Activated CD4-positive, alpha-beta memory T cell treated with anti-CD3 and anti-CD28 coated beads for 36 hours (primary cell): ENCODE results near the gene ITIH4. TPM values are rescaled to one million over a fixed set of nuclear protein-coding genes. Genes with fewer than 3 reads are reported as not detected.

Experiments
- CTCF ChIA-PET: fragments of 350-600 bp; sonication (Branson Sonifier 250); formaldehyde crosslinking; loops from one replicate; lab custom pipeline; 2021; ENCODE audit warnings: antibody characterized with exemption, inconsistent platforms; lab: Charles Lee
- POLR2A ChIA-PET: fragments of 350-600 bp; sonication (Branson Sonifier 250); formaldehyde crosslinking; loops from one replicate; lab custom pipeline; 2021; ENCODE audit warnings: antibody characterized with exemption; lab: Charles Lee
- DNase-seq: peaks from one replicate; pipeline ENCODE4 v3.0.0-alpha.2; 2020
- H3K27ac Mint-ChIP-seq: one replicate; pipeline ENCODE4 v1.8.0; 2021; ENCODE audit warnings: mixed read lengths
- H3K27me3 Mint-ChIP-seq: one replicate; pipeline ENCODE4 v1.8.0; 2021; ENCODE audit warnings: mixed read lengths
- H3K36me3 Mint-ChIP-seq: one replicate; pipeline ENCODE4 v1.8.0; 2021; ENCODE audit warnings: mixed read lengths
- H3K4me1 Mint-ChIP-seq: one replicate; pipeline ENCODE4 v1.8.0; 2021; ENCODE audit warnings: low read depth, mixed read lengths
- H3K4me3 Mint-ChIP-seq: one replicate; pipeline ENCODE4 v1.8.0; 2021; ENCODE audit warnings: mild to moderate bottlenecking, mixed read lengths
- H3K9me3 Mint-ChIP-seq: one replicate; pipeline ENCODE4 v1.8.0; 2021; ENCODE audit warnings: mixed read lengths
- intact Hi-C: fragments of 100-400 bp; cut with micrococcal nuclease; formaldehyde crosslinking; loops from one replicate; pipeline ENCODE4 v1.15.1; 2023
- total RNA-seq, 2 experiments: library from RNA; stranded (reverse); gene quantifications; one replicate each; pipeline ENCODE4 v1.2.3, GENCODE V29; 2021

The ITIH4 gene
- total RNA-seq, 2 experiments from 2014 or later = 4.3 to 6.3 TPM

DNA sequence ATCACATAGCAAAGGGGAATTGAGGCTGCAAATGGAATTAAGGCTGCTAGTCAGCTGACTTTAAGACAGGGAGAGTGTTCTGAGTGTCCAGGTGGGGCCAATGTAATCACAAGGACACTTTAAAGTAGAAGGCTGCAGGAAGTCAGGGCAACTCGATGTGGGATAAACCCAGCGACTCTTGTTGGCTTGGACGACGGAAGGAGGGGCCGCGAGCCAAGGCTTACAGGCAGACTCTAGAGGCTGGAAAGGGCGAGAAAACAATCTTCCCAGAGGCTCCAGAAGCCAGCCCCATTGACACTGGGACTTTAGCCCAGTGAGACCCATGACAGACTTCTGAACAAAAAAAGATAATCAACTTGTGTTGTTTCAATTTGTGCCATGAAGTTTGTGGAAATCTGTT, 17.3 kb upstream of the ITIH4 start:
- ChIA-PET POLR2A (no interaction called here), CTCF (interaction anchor here (2.1 to 3.5 kb wide), 2 partner anchors 84 to 87 kb away, joined by 6 to 11 read pairs; no protein-coding TSS in a partner anchor)
- Mint-ChIP-seq H3K9me3 (no peaks in the 10 kb centered on the region), H3K4me1 (no peaks in the 10 kb centered on the region), H3K27me3 (no peaks in the 10 kb centered on the region), H3K36me3 (no peaks in the 10 kb centered on the region), H3K27ac (no peak overlapping the region), H3K4me3 (no peak overlapping the region)
- intact Hi-C loops = no loop called here
- no peak for DNase-seq

DNA sequence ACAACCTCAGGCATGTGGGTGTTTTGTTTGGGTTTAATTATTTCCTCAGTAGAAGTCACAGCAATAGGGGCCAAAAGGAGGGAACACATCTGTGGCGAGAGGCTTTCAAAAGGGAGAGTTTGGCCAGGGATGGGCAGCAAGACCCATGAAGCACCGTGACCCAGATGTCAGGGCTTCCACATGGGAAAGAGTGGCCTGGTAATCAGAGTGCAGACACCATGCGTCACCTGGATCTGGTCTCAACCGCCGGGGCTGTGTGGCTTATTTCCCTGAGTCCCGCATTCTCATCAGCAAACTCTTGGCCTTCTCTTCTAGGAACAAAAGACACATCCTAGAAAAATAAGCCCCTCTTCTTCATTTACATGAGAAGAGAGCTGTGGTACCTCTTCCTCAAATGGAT, 16.8 kb upstream of the ITIH4 start:
- POLR2A ChIA-PET = no interaction called here
- H3K9me3 Mint-ChIP-seq = no peaks in the 10 kb centered on the region
- H3K4me1 Mint-ChIP-seq = no peaks in the 10 kb centered on the region
- H3K27me3 Mint-ChIP-seq = no peaks in the 10 kb centered on the region
- H3K4me3 Mint-ChIP-seq = no peak overlapping the region
- H3K36me3 Mint-ChIP-seq = no peaks in the 10 kb centered on the region
- intact Hi-C loops = no loop called here
- DNase-seq = no peak
- CTCF ChIA-PET = interaction anchor here (2.1 to 3.5 kb wide), 2 partner anchors 85 to 88 kb away, joined by 6 to 11 read pairs; no protein-coding TSS in a partner anchor
- no peak overlapping the region for H3K27ac Mint-ChIP-seq

DNA sequence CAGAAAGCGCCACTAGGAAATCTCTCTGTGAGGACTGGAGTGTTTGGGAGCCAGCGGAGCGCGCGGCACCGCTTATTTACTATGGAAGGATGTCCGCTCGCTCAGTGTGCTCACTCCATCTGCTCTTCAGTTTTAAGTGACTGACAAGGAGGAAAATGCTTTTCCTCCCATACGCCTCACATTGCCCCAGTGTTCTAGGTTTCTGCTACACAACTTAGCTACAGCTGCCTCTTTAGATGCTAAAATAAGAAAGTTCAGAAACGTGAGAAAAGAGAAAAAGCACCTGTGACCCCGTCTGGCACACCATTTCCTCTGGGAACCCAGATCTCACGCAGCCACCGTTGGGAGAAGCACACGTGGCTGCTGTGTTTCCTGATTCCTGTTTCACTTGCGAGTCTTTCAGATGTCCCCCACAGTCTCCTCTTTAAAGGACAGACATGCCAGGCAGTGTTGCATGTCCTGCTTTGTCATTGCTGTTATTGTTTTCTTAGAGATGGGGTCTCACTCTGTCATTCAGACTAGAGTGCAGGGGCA, 16.0 kb upstream of the ITIH4 start:
- DNase-seq = no peak
- ChIA-PET POLR2A (no interaction called here), CTCF (interaction anchor here (1.1 to 3.5 kb wide), 7 partner anchors 67 to 287 kb away, joined by 3 to 11 read pairs (median 6); no protein-coding TSS in a partner anchor)
- Mint-ChIP-seq H3K9me3 (no peaks in the 10 kb centered on the region), H3K4me3 (no peak overlapping the region), H3K27ac (no peak overlapping the region), H3K4me1 (no peaks in the 10 kb centered on the region), H3K27me3 (no peaks in the 10 kb centered on the region), H3K36me3 (no peaks in the 10 kb centered on the region)
- intact Hi-C loops = no loop called here

DNA sequence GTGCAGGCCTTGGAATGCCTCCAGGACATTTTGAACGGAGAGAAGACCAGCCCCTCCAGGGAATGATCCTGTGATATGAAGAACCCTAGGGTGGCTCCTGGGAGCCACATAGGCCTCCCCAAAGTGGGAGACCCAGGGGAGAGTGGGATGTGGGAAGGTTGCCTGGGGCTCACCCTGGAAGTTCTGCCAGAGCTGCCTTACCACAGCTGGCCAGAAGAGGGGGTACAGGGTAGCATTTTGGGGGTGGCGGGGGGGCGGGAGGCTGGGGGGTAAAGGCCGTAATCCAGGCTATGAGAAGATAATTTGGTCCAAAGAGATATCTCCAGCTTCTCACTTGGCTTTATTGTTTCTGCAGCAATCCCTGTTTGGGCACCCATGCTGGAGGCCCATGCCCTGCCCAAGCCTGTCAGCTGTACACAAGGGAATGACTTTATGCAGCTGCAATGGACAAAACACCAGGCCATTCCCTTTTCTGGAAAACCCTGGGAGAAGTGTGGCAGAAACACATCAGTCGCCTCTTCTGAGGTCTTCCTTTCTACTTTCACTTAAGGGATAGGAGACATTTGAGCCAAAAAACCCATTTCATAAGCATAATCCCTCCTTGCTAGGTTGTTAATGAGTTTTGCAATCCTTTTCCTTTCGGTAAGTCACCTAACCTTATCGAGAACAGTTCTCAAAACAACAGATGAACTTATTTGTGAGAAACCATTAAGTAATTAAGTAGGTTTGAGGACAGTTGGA, 15.4 kb upstream of the ITIH4 start:
- H3K36me3 Mint-ChIP-seq = no peaks in the 10 kb centered on the region
- ChIA-PET CTCF (interaction anchor here (0.7 to 3.5 kb wide), 10 partner anchors 9 to 288 kb away, joined by 3 to 11 read pairs (median 6); no protein-coding TSS in a partner anchor), POLR2A (no interaction called here)
- intact Hi-C loops = no loop called here
- H3K27me3 Mint-ChIP-seq = no peaks in the 10 kb centered on the region
- H3K4me1 Mint-ChIP-seq = no peaks in the 10 kb centered on the region
- H3K9me3 Mint-ChIP-seq = no peaks in the 10 kb centered on the region
- no peak overlapping the region for H3K27ac Mint-ChIP-seq
- H3K4me3 Mint-ChIP-seq = no peak overlapping the region
- DNase-seq = peak; percentile 15

DNA sequence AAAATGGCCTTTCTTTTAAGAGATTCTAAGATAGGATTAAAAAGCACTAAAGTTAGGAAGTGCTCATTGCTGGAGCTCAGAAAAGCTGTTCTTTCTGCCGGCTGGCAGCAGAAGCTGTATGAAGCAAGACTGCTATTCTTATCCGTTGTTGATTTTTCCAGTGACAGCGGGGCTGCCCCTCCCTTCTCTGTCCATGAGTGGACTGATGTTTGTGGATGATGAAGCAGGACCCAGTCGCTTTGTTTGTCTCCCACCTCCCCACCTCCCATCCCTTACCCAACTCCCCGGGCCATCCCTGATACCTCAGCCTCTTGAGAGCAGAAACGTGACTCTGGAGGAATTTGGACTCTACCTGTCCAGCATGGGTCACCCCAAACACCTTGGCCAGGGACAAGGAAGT, 14.7 kb upstream of the ITIH4 start:
- Mint-ChIP-seq H3K4me1 (no peaks in the 10 kb centered on the region), H3K27ac (no peak overlapping the region), H3K9me3 (no peaks in the 10 kb centered on the region), H3K27me3 (no peaks in the 10 kb centered on the region), H3K36me3 (peaks cover 3% of the 10 kb centered on the region), H3K4me3 (no peak overlapping the region)
- CTCF ChIA-PET = interaction anchor here (0.7 to 3.5 kb wide), 8 partner anchors 8 to 289 kb away, joined by 3 to 11 read pairs (median 5); no protein-coding TSS in a partner anchor
- DNase-seq = no peak
- intact Hi-C loops = no loop called here
- POLR2A ChIA-PET = no interaction called here

DNA sequence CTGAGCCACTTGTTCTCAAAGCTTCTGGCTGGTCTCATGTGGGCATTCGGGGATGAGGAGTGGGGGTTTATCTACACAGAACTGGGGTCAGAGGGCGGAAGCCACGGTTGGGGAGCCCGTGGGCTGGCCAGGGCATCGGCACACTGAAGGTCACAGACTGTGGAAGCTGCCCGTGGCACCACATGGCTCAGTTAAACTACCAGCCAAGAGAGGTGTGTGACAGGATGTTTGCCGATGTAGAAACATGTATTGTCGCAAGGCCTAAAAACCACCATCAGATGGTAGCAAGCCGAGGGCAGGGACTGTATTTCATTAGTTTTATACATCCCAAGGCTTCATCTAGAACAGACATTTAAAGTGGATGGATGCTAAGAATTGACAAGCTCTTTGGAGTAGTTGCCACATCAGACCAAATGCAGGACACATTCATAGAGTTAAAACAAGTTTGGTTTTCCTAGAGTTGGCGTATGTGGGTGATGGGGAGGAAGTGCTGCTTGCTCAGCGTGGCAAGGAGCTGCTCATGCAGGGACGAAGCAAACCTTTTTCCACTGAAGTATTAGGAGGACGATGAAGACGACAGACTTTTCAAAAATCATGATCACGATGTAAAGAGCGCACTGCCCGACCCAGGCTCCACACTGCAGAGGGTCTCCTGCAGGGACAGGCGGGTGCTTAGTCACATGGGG, 14.0 kb upstream of the ITIH4 start:
- Mint-ChIP-seq H3K36me3 (peaks cover 4% of the 10 kb centered on the region), H3K27me3 (no peaks in the 10 kb centered on the region), H3K4me1 (peaks cover 2% of the 10 kb centered on the region), H3K4me3 (no peak overlapping the region), H3K9me3 (no peaks in the 10 kb centered on the region), H3K27ac (no peak overlapping the region)
- ChIA-PET POLR2A (no interaction called here), CTCF (interaction anchor here (0.7 to 3.5 kb wide), 3 partner anchors 72 to 93 kb away, joined by 4 to 11 read pairs (median 9); no protein-coding TSS in a partner anchor)
- intact Hi-C loops = no loop called here
- DNase-seq = no peak

DNA sequence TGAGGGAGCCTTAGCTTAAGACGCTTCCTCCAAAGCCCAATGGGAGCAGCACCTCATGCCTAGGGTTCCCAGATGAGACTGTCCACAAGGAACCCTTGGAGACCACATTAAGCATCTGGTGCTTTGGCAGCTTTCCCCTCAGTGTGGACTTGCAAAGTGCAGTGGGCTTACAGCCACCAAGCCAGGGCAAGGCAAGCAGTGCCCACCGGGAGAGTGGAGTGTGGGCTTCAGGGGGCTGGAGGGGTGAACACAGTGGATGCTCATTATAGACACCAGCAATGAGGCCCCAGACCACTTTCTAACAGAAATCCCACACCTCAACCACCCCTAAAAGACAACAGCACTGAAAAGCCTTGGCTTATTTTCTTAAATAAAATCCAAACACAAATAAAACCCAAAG, 13.4 kb upstream of the ITIH4 start:
- Mint-ChIP-seq H3K4me1 (peaks cover 7% of the 10 kb centered on the region), H3K27ac (no peak overlapping the region), H3K4me3 (no peak overlapping the region), H3K27me3 (no peaks in the 10 kb centered on the region), H3K36me3 (peaks cover 4% of the 10 kb centered on the region), H3K9me3 (no peaks in the 10 kb centered on the region)
- no peak for DNase-seq
- ChIA-PET CTCF (interaction anchor here (0.7 to 0.8 kb wide), 2 partner anchors 71 to 106 kb away, joined by 4 read pairs; no protein-coding TSS in a partner anchor), POLR2A (no interaction called here)
- intact Hi-C loops = no loop called here

DNA sequence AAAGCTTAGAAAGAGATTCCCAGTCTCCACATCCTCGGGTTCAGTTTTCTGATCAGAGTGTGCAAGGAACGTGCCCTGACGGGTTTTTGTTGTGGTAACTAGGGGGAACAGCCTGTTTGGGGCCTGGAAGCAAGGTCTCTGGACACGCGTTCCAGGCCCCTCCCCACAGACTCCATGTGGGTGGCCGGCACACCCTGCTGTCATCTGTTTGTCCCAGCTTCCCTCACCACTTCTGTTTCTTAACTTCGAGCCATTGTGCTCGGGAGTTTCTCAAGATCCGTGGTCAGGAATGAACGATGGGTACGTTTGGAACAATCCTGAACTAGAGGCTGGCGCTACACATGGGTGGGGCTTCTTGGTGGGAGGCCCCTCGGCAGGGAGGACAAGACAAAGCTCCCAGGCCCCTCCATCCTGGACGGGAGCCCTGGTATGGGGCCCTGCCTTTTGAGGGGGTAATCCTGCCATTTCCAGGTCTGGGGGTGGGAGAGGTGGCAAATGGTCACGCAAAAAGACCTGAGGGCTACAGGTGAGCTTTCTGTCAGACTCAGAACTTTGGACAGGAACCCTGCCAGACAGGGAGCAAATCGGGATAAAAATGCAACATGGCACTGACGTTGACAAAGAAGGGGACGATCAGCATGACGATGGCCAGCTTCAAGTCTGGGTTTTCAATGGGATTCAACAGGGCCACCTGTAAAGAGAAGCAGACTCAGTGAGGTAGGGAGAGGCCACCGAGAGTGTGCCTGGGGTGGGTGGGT, 12.8 kb upstream of the ITIH4 start:
- POLR2A ChIA-PET = no interaction called here
- no peaks in the 10 kb centered on the region for H3K27me3 Mint-ChIP-seq
- intact Hi-C loops = no loop called here

DNA sequence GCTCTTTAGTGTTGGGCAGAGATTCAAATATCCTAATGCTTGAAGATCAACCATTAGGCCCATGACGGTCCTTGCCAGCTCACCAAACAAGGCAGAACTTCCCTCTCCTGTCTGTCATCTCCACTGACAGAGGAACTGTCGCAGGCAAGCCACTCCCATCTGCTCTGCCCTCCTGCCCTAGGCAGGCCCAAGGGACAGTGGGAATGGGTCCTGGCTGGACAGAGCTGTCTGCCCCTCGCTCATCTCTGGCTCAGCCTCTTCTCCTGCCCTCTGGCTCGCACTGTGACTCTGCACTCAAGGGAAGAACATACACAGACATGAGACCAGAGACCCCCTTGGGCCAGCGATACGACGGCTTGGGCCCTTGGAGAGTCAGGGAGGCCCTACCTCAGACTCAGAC, 12.0 kb upstream of the ITIH4 start:
- ChIA-PET CTCF (interaction anchor here (0.6 to 1.6 kb wide), 2 partner anchors 218 to 230 kb away, joined by 3 to 5 read pairs; no protein-coding TSS in a partner anchor), POLR2A (no interaction called here)
- no peaks in the 10 kb centered on the region for H3K27me3 Mint-ChIP-seq
- H3K9me3 Mint-ChIP-seq = no peaks in the 10 kb centered on the region
- intact Hi-C loops = no loop called here
- no peak overlapping the region for H3K27ac Mint-ChIP-seq
- H3K4me1 Mint-ChIP-seq = peaks cover 22% of the 10 kb centered on the region
- no peak for DNase-seq
- H3K36me3 Mint-ChIP-seq = peaks cover 4% of the 10 kb centered on the region
- no peak overlapping the region for H3K4me3 Mint-ChIP-seq

More for the DNA sequence above, 12.8 kb upstream of the ITIH4 start:
- CTCF ChIA-PET = interaction anchor here (0.8 to 1.6 kb wide), 2 partner anchors 106 to 229 kb away, joined by 4 to 5 read pairs; no protein-coding TSS in a partner anchor
- Mint-ChIP-seq H3K4me1 (peaks cover 13% of the 10 kb centered on the region), H3K27ac (no peak overlapping the region), H3K9me3 (no peaks in the 10 kb centered on the region), H3K36me3 (peaks cover 4% of the 10 kb centered on the region), H3K4me3 (no peak overlapping the region)
- DNase-seq = no peak

DNA sequence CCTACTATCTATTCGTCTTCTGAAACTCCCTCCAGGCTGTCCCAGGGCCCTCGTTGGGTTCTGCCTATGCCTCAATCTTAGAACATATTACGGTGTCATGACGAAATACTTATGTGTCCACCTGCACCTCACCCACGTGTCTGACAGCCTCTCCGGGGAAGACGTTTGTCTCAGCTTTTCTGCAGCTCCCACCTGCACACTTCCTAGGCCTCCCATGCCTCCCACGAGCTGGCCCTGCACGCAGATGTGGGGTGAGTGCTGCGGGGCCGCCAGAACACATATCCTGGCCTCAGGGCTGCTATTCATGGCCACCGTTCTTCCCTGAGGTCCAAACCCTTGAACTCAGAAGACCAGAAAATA, 11.5 kb upstream of the ITIH4 start:
- no peak overlapping the region for H3K27ac Mint-ChIP-seq

DNA sequence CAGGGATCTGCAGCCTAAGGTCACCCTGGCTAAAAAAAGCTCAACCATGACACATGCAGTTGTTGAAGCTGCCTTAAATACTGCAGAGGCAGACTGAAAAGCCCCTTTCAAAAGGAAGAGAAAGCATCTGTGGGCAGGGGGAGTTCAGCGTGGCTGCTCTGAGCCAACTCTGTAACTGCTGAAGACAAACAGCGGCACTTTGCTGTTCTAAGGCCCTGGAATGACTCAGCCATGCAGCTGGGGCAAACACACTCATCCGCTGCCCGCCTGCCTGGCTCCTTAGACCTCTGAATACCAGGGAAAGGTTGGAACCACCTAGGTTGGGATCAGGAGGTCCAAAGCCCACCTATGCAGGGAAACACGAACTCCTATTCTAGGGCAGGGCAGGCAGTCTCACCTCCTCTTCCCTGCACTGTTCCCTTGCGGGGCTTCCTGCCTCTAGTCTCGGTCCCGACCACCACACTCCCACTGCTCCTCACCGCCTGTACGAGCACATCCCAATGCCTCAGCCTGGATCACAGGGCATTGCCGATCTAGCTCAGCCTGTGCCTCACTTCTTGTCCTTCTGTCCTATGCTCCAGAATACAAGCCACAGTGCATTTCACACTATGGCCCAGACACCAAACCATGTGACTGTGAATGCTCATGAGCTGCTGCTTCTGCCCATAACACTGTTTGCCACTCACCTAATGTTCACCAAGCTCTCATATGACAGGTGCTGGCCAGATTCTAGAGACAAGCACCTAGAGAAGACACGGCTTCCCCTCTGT, 10.9 kb upstream of the ITIH4 start:
- H3K4me1 Mint-ChIP-seq = peaks cover 24% of the 10 kb centered on the region
- POLR2A ChIA-PET = no interaction called here

More for the DNA sequence above, 11.5 kb upstream of the ITIH4 start:
- DNase-seq = no peak
- Mint-ChIP-seq H3K36me3 (peaks cover 4% of the 10 kb centered on the region), H3K4me1 (peaks cover 24% of the 10 kb centered on the region), H3K4me3 (no peak overlapping the region), H3K9me3 (no peaks in the 10 kb centered on the region), H3K27me3 (no peaks in the 10 kb centered on the region)
- ChIA-PET POLR2A (no interaction called here), CTCF (interaction anchor here (0.6 to 1.6 kb wide), 2 partner anchors 219 to 230 kb away, joined by 3 to 5 read pairs; no protein-coding TSS in a partner anchor)
- intact Hi-C loops = no loop called here

More for the DNA sequence above, 10.9 kb upstream of the ITIH4 start:
- CTCF ChIA-PET = no interaction called here
- H3K27ac Mint-ChIP-seq = no peak overlapping the region
- intact Hi-C loops = no loop called here
- DNase-seq = no peak
- no peaks in the 10 kb centered on the region for H3K27me3 Mint-ChIP-seq
- no peak overlapping the region for H3K4me3 Mint-ChIP-seq
- H3K9me3 Mint-ChIP-seq = no peaks in the 10 kb centered on the region
- peaks cover 4% of the 10 kb centered on the region for H3K36me3 Mint-ChIP-seq
